Loucy (cell line): ENCODE data around the gene AMER2.

Experiments used
- H2AFZ ChIP-seq: fragments of 200-600 bp; sonication (generic); 2 replicates; pipeline ENCODE4 v1.6.0; 2016; ENCODE audit warnings: antibody characterized with exemption, mild to moderate bottlenecking, low read length, moderate library complexity
- H3F3A ChIP-seq: fragments of 200-600 bp; 2 replicates; pipeline ENCODE4 v1.6.0; 2016; ENCODE audit warnings: antibody characterized with exemption, low read depth, mild to moderate bottlenecking
- H3K27me3 ChIP-seq: fragments of 200-600 bp; sonication (generic); 2 replicates; pipeline ENCODE4 v1.6.1; 2014; ENCODE audit warnings: low read length, mild to moderate bottlenecking; ENCODE audit not compliant: insufficient read depth, poor library complexity, severe bottlenecking
- H3K36me3 ChIP-seq: fragments of 200-600 bp; sonication (generic); 2 replicates; pipeline ENCODE4 v1.6.1; 2016; ENCODE audit warnings: low read length; ENCODE audit not compliant: insufficient read depth
- H3K4me1 ChIP-seq: fragments of 200-600 bp; sonication (generic); 2 replicates; pipeline ENCODE4 v1.5.1; 2014; ENCODE audit warnings: low read length, mild to moderate bottlenecking; ENCODE audit not compliant: insufficient read depth, poor library complexity, severe bottlenecking
- H3K4me2 ChIP-seq: fragments of 200-600 bp; sonication (generic); 2 replicates; pipeline ENCODE4 v1.6.0; 2014; ENCODE audit warnings: antibody characterized with exemption, low read length, low read depth, mild to moderate bottlenecking; ENCODE audit not compliant: poor library complexity, severe bottlenecking
- H3K4me3 ChIP-seq: fragments of 200-600 bp; sonication (generic); 2 replicates; pipeline ENCODE4 v1.5.1; 2014; ENCODE audit warnings: low read length, mild to moderate bottlenecking, mixed read lengths; ENCODE audit not compliant: poor library complexity, severe bottlenecking
- H3K79me2 ChIP-seq: fragments of 200-600 bp; sonication (generic); 2 replicates; pipeline ENCODE4 v1.6.1; 2014; ENCODE audit warnings: low read length; ENCODE audit not compliant: insufficient read depth
- H3K9ac ChIP-seq: fragments of 200-600 bp; sonication (generic); 2 replicates; pipeline ENCODE4 v1.6.0; 2014; ENCODE audit warnings: mild to moderate bottlenecking, low read depth, low read length, moderate library complexity; ENCODE audit not compliant: poor library complexity, severe bottlenecking
- H3K9me2 ChIP-seq: fragments of 200-600 bp; sonication (generic); replicated peaks from 2 replicates; pipeline ENCODE4 v1.6.1; 2016; ENCODE audit warnings: low read depth, low read length, mixed read lengths
- H3K9me3 ChIP-seq: fragments of 200-600 bp; sonication (generic); 2 replicates; pipeline ENCODE4 v1.6.1; 2014; ENCODE audit warnings: mild to moderate bottlenecking, antibody characterized with exemption, low read length, low read depth; ENCODE audit not compliant: insufficient read depth
- H4K20me1 ChIP-seq: fragments of 200-600 bp; sonication (generic); 2 replicates; pipeline ENCODE4 v1.6.0; 2014; ENCODE audit warnings: antibody characterized with exemption, low read length, mild to moderate bottlenecking; ENCODE audit not compliant: insufficient read depth, poor library complexity, severe bottlenecking
- CTCF ChIP-seq: fragments of 200-600 bp; sonication (generic); conservative IDR thresholded peaks from 2 replicates; pipeline ENCODE4 v1.5.1; 2014; ENCODE audit warnings: mild to moderate bottlenecking, antibody characterized with exemption, low read length
- EZH2phosphoT487 ChIP-seq: fragments of 200-600 bp; IDR thresholded peaks from 2 replicates; pipeline ENCODE4 v1.6.1; 2018; ENCODE audit warnings: antibody characterized with exemption, mild to moderate bottlenecking, moderate library complexity, borderline replicate concordance

The AMER2 gene

GRCh38 chr13:25168790-25169189 lies 3.3 kb downstream of the AMER2 start:
- Histone ChIP-seq H3K9me2 (no peaks in the 10 kb centered on the region), H3K36me3 (no peaks in the 10 kb centered on the region), H3K9ac (no peak overlapping the region), H2AFZ (no peak overlapping the region), H4K20me1 (no peaks in the 10 kb centered on the region), H3K4me3 (no peak overlapping the region), H3K27me3 (no peaks in the 10 kb centered on the region), H3K79me2 (no peaks in the 10 kb centered on the region), H3K4me2 (no peak overlapping the region), H3K9me3 (no peaks in the 10 kb centered on the region), H3F3A (no peaks in the 10 kb centered on the region), H3K4me1 (no peaks in the 10 kb centered on the region)
- TF ChIP-seq EZH2phosphoT487, result no peak
- TF ChIP-seq CTCF, result no peak

GRCh38 chr13:25167382-25168174 lies 4.5 kb downstream of the AMER2 start:
- H4K20me1 ChIP-seq, result no peaks in the 10 kb centered on the region
- no peaks in the 10 kb centered on the region for H3K9me3 ChIP-seq
- H3K4me3 ChIP-seq, result no peak overlapping the region
- H3K27me3 ChIP-seq, result no peaks in the 10 kb centered on the region
- H3K9ac ChIP-seq, result no peak overlapping the region
- TF ChIP-seq EZH2phosphoT487 (no peak), CTCF (no peak)
- H3K36me3 ChIP-seq, result no peaks in the 10 kb centered on the region
- no peaks in the 10 kb centered on the region for H3F3A ChIP-seq
- no peak overlapping the region for H3K4me2 ChIP-seq
- H3K9me2 ChIP-seq, result no peaks in the 10 kb centered on the region
- H3K4me1 ChIP-seq, result no peaks in the 10 kb centered on the region
- no peaks in the 10 kb centered on the region for H3K79me2 ChIP-seq
- H2AFZ ChIP-seq, result no peak overlapping the region

GRCh38 chr13:25166306-25166705 lies 5.8 kb downstream of the AMER2 start:
- H3F3A ChIP-seq, result no peaks in the 10 kb centered on the region
- H3K9me2 ChIP-seq, result no peaks in the 10 kb centered on the region
- no peaks in the 10 kb centered on the region for H3K9me3 ChIP-seq
- H3K4me3 ChIP-seq, result no peak overlapping the region
- no peak overlapping the region for H2AFZ ChIP-seq
- TF ChIP-seq EZH2phosphoT487, result no peak
- TF ChIP-seq CTCF, result no peak
- no peaks in the 10 kb centered on the region for H4K20me1 ChIP-seq
- H3K4me1 ChIP-seq, result no peaks in the 10 kb centered on the region
- H3K9ac ChIP-seq, result no peak overlapping the region
- no peaks in the 10 kb centered on the region for H3K36me3 ChIP-seq
- no peaks in the 10 kb centered on the region for H3K27me3 ChIP-seq
- H3K4me2 ChIP-seq, result no peak overlapping the region
- no peaks in the 10 kb centered on the region for H3K79me2 ChIP-seq
